GM18498 (cell line): Measurements from ENCODE around the gene DCST2.

ENCODE experiments used
- ATAC-seq: cut with Tn5 transposase; IDR thresholded peaks from one replicate; pipeline ENCODE4 v1.9.1; 2021; ENCODE audit warnings: mild to moderate bottlenecking, moderate library complexity; ENCODE audit not compliant: unreplicated experiment

Gene DCST2

DNA sequence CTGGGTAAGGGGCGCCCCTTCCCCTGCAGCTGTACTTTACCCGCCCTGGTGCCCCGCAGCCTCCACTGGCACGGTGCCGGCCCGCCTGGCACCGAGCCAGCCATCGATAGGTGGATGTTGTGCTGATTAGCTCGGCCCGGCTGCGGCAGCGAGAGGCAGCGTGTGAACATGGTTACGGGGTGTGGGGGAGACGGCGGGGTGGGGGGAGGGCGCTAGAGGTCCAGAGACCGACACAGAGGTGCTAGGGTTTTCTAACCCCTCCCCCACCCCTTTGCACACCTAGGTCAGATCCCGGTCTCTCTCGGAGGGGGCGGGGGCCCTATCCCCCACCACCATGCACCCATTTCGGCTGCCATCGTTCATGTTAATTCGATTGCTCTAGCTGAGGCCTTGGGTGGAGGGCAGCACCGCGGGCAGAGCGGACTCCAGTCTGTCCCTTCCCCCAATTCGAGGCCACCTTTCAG lies 36.6 kb upstream of the DCST2 start:
- no peak for ATAC-seq

DNA sequence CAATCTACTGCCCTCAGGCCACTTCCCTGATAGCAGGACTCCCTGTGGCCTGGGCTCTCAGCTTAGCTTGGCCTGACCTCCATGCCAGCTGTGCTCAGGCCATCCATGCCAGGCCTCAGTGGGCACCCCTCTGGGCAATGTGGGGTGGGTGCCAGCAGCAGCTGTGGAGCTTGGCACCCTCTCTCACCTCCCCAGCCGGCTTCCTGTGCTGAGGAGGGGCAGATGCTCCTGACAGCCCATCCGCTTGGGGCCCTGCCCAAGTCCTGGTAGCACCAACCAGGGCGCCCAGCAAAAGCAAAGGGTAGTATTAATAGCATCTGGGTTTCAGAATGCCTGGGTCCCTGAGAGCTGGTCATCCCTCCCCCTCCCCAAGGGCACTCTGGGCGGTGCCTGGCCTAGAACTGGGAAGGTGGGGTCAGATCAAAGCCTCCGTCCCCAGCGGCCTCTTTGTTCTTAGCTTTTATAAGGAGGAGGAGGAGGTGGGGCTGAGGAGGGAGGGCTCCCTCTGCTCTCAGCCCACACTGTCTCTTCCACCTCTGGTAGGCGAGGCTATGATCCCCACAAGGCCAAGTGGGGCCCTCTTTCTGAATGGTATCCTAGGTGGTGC lies 36.1 kb upstream of the DCST2 start:
- no peak for ATAC-seq

DNA sequence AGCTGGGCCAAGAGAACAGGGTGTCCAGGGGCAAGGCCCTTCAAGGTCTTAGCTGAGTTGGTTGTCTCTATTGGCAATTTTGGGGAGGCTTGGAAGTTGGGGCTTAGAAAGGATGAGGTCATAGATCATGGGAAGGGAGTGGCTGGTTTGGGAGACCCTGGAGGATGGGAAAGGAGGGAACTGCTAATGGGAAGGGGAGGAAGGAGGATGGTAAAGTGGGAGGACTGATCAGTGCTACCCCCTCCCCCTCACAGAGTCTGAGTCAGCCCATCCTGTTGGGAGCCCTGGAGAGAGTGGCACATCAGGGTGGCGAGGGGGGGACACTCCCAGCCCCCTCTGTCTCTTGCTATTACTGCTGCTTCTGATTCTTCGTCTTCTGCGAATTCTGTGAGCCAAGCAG lies 35.0 kb upstream of the DCST2 start:
- no peak for ATAC-seq

DNA sequence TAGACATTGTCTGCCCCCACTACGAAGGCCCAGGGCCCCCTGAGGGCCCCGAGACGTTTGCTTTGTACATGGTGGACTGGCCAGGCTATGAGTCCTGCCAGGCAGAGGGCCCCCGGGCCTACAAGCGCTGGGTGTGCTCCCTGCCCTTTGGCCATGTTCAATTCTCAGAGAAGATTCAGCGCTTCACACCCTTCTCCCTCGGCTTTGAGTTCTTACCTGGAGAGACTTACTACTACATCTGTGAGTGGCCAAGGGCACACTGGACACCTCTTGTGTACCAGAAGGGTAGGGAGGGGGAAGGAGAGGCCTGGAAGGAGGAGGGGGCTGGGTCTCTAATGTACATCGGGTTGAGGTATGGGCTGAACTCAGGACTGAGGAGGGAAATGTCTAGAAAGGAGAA lies 33.2 kb upstream of the DCST2 start:
- no peak for ATAC-seq

DNA sequence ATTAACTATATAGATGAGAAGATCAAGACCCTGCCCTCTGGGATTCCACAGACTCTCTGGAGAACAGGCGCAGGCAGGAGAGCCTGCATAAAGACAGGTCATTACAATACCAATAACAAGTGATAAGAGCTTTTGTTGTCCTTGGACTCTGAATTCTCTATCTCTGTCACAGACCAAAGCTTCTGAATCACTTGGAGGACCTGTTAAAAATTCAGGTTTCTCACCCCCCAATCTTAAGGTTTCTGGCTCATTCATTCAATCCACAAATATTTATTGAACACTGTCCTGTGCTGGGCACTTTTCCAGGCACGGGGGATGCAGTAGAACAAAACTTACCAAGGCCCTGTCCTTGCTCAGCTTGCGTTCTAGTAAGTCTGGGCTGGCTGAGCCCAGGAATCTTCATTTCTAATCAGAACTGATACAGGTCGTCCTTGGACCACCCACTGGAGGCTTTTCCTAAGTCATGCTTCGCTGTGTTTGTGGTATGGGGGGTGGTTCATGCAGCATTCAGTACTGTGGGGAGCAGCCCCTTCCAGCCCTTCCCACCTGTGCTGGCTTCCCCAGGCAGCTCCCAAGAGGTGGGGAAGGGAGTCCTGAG lies 31.4 kb upstream of the DCST2 start:
- ATAC-seq: no peak

DNA sequence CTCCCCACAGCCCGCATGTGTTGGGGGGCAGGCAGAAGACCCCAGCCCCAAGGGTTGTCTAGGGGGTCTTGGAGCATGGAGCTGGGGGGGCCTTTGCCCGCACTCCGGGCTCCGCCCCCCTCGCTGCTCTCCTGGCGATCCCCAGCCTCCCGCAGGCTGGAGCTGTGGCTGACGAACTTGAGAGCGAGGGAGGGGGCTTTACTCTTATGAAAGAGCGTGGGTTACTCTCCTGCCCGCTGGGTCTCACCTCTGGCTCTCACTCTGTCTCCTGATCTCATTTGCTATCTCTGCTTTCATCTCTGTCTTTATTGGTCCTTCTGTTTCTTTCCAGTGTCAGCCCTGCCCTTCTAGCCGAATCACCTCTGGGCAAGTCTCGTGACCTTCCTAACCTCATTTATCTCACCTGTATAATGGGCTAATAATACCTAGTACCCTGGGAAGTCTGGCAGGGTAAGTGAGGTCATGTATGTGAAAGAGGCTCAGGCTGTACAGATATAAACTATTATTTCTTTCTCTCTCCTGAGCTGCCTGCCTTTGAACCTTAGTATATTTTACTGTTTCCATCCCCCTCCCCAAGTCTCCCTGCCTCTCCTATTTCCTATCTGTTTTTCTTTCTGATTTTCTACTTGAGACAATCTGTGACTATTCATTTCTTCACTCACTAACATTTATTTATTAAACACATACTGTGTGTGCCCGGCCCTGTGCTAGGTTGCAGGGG lies 30.7 kb upstream of the DCST2 start:
- ATAC-seq: no peak

DNA sequence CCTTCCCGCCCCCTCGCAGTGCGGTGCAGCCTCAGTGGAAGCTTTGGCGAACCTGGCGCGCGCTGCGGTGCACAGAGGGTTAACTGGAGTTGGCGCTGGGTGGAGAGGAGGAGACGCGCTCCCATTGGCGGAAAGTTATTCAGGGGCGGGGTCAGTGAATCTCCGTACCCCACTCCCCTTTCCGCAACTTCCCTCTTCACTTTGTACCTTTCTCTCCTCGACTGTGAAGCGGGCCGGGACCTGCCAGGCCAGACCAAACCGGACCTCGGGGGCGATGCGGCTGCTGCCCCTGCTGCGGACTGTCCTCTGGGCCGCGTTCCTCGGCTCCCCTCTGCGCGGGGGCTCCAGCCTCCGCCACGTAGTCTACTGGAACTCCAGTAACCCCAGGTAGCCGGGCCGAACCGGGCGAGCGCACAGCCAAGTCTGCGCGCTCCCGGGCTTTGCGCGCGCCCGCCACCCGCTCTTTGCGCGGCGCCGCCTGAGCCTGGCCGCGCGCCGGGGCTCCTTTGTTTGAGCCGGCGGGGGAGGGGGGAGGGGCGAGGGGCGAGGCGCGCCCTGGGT lies 30.0 kb upstream of the DCST2 start, which contains the start of gene EFNA4:
Gene EFNA4 (plus strand): TSS at position 191 of the 561 bp plus-strand sequence. CDS start 84 bp downstream, at position 275.
- peak; percentile 76 for ATAC-seq

DNA sequence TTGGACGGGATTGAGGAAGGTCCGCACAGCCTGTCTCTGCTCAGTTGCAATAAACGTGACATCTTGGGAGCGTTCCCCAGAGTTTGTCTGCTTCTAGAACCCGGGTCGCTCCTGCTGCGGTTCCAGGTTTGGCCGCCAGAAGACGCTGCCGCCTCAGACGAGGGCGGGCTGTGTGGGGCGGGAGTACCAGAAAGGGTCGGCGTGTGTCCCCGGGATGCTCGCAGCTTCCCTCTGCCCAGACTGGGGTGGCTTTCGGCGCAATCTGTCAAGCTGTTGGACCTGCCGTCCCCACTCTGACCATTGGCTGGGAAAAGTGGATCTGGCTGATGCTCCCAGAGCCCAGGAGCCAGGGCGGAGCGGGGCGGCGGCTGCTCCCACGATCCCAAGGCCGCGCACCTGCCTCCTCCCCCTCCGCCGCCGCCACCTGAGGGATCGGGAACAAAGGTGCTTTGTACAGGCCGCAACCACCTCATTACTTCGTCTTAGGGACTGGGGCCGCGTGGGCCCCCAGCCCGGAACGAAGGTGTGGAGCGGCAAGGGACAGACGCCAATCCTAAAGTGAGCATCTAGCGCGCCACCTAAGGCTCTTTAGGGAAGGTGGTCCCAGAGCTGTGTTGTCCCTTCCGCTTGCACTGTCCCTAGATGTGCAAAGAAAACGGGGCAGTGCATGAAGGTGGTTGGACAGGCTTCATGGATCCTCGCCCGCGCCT lies 29.3 kb upstream of the DCST2 start:
- peak; percentile 37 for ATAC-seq

DNA sequence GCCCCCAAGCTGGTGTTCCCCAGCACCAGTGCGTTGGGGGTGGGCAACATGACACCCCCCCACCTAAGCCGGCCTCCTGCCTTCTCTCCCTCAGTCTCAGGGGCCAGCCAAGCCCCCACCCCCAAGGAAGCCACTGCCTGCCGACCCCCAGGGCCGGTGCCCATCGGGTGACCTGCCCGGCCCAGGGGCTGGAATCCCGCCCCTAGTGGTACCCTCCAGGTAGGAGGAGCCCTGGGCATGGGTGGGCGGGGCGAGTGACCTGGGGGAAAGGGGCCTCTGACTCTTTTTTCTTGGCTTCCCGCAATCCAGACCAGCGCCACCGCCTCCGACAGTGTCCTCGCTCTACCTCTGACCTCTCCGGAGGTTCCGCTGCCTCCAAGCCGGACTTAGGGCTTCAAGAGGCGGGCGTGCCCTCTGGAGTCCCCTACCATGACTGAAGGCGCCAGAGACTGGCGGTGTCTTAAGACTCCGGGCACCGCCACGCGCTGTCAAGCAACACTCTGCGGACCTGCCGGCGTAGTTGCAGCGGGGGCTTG lies 28.6 kb upstream of the DCST2 start:
- ATAC-seq: no peak

DNA sequence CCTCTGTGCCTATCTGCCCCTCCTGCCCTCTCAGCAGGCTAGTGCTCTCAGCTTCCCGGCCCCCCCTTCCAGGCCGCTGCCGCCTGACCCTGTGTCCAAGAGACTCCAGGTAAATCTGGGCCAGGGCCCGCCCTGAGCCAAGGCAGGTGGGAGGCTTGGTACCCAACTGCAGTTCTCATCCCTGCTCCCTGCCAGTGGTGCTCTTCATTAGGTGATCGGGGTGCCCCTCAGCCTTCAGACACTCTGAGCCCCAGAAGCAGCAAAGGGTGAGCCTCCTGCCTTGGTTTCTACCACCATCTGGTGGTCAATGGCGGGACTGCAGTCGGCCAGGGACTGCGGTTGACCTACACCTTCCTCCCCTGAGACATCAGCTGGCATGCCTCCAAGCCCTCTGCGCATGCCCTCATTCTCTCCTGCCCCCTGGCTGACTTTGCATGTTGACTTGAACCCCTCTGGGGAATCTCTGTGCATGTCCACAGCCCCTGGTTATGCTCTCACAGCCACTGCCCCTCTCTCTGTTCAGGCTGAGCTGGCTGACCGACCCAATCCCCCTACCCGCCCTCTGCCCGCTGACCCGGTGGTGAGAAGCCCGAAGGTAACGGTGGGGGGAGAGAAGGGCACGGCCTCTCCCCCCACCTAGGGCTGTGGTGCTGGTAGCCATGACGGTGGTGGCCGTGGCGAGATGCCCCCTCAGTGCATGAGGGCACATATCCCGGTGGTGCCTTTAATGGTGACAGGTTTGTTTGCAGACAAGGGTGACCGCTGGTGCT lies 28.0 kb upstream of the DCST2 start:
- ATAC-seq: peak; percentile 48

DNA sequence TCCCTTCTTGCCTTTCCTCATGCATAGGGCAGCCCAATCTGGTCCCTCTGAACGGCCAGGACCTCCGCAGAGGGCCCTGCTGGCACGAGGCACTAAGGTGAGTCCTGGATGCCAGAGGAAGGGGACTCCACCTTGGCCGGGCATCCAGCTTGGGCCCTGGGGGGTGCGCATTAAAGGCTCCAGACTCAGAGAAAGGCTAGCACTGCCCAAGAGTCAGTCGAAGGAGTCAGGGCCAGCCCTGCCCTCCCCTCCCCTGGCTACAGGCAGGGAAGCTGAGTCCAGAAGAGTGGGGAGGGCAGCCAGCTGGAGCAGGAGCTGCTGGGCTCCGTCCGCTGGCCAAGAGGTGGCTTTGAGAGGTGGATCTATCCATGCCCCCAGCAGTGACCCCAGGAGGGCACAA lies 27.2 kb upstream of the DCST2 start:
- ATAC-seq: no peak

DNA sequence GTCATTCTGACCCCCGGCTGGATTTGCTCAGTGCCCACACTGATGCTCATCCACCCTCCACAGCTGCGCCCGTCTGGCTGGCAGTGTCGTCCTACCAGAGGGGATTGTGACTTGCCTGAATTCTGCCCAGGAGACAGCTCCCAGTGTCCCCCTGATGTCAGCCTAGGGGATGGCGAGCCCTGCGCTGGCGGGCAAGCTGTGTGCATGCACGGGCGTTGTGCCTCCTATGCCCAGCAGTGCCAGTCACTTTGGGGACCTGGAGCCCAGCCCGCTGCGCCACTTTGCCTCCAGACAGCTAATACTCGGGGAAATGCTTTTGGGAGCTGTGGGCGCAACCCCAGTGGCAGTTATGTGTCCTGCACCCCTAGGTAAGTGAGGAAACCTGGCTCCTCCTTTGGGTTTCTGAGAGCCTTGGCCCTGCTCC lies 24.2 kb upstream of the DCST2 start:
- no peak for ATAC-seq

DNA sequence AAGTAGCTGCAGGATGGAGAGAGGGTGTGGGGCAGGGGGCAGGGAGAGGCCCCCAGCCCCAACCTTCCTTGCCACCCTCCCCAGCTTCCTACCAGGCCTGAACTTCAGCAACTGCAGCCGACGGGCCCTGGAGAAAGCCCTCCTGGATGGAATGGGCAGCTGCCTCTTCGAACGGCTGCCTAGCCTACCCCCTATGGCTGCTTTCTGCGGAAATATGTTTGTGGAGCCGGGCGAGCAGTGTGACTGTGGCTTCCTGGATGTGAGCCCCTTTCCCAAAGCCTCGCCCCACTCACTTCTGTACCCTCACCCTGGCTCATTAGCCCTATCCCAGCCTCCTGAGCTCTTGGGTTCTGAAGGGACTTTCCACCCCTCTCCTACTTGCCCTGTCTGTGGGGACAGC lies 23.5 kb upstream of the DCST2 start:
- ATAC-seq: no peak

DNA sequence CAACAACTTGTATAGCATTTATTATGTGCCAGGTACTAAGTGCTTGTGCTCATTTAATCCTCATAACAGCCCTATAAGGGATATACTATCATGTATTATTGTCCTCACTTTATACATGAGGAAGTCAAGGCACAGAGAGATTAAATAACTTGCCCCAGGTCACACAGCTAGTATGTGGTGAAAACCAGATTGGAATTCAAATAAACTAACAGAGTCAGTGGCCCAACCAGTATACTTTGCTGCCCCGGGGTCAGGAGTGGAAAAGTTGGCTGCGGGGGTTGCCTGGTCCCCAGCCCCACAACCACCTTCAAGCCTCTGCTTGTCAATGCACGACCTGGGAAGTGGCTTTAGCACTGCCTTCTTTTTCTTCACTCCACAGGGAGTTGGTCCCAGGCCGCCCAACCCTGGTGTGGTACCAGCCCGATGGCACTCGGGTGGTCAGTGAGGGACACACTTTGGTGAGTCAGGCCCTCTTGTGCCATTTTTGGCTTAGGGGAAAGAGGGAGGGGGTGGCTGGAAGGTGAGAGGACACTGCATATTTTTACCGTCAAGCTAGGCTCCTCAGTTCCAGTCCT lies 20.0 kb upstream of the DCST2 start:
- ATAC-seq: no peak

DNA sequence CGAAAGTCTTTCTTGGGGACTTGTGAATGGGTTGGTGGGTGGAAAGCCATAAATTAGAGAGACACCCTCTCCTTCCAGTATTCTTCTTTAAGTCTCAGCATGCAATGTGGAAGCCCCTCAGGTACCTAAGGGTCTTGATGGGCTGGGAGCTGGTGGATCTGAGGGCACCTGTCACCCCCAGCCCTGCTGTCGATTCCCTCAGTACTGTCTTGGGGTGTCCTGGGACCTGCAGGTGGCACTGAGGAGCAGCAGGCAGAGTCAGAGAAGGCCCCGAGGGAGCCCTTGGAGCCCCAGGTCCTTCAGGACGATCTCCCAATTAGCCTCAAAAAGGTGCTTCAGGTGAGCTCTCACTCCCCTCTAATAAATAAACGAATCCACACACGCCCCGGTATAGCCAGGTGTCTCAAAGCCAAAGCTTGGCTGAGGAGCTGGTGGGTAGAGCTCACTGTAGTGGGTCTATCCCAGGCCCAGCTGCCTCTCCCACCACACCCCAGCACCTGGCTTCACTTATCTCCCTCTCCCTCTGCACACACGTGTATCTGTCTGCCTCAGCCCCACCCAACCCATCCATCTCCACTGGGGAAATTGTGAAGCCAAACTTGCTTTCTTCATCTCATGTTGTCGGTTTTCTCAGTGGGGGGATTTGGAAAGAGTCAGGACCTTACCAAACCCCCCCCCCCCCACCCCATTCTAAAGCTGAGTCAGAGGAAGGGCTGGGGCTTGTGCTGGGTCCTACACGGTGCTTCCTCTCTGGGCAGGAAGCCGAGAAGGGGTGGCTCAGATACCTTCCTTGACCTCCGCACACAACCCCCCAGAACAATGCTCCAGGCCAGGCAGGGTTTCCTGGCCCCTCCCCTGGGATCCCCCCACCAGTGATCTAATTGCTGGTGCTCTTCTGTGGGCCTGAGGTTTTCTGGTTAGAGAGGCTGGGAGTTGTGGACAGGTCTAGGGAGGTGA lies 19.1 kb upstream of the DCST2 start:
- ATAC-seq: no peak

DNA sequence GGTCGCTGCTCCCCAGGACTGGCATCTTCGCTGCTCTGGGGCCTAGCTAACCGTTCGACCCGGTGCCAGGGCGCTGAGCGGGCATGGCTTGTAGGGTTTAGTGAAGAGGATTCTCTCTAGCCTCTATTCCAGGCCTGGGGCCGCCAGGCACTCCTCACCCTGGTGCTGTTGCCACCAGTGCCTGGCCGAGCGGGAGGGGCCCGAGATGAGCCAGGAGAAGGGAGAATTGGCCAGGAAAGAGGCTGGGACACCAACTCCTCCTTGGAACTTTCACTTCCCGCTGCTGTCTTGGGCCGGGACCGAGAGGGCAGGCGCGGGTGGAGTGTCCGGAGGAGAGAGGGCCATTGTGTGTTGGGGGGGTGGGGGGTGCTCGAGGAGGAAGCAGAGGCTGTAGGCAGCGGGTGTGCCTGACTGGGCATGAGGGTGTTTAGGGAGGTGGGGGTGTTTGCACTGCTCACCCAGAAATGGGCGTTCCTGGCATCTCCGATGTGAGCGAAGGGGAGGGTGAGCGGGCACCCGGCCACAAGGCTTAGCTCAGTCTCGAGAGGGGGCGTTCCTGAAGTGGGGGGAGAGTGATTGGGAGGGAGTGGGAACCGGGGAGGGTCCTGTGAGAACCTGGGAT lies 18.3 kb upstream of the DCST2 start:
- no peak for ATAC-seq

DNA sequence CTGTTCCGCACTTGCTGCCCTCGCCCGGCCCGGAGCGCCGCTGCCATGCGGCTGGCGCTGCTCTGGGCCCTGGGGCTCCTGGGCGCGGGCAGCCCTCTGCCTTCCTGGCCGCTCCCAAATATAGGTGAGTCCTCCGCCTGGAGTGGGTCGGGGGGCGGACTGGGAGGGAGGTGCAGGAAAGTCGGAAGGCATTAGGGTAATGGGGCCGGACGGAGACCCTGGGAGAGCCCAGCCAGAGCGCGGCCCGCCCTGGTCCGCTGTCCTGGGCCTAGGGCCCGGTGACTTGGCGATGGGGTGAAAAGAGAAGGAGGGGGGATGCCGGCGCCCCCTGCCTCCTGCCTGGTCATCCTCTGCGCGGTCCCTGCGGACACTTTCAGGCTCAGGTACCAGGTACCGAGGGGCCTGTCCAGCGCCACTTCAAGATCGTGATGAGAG lies 17.8 kb upstream of the DCST2 start:
- peak; percentile 15 for ATAC-seq
